GM12874 (cell line): ENCODE results near the gene ENO2.

Experiments
- CTCF ChIP-seq: IDR thresholded peaks from 2 replicates; pipeline ENCODE4 v1.5.1; 2011; ENCODE audit warnings: low read depth, mild to moderate bottlenecking, control low read depth, low read length, moderate library complexity; ENCODE audit not compliant: insufficient read depth

The ENO2 gene

GRCh38 chr12:6953442-6954315, 39.3 kb downstream of the ENO2 start:
- no peak for TF ChIP-seq CTCF

- no peak for TF ChIP-seq CTCF
These were observed 40.1 kb downstream of the ENO2 start for GRCh38 chr12:6954316-6955107.

GRCh38 chr12:6955108-6956020, 41.0 kb downstream of the ENO2 start:
- TF ChIP-seq CTCF = no peak

GRCh38 chr12:6956021-6956727, 41.8 kb downstream of the ENO2 start:
- TF ChIP-seq CTCF = no peak

GRCh38 chr12:6957151-6957701, 42.8 kb downstream of the ENO2 start:
- no peak for TF ChIP-seq CTCF

- TF ChIP-seq CTCF = no peak
These were observed 43.6 kb downstream of the ENO2 start for GRCh38 chr12:6957741-6958608.
